Fibroblast of skin of right biceps (primary cell): Measurements from ENCODE around the gene NELL1.

ENCODE experiments used
- DNase-seq: peaks from one replicate; pipeline ENCODE4 v3.0.0-alpha.2; 2013

The NELL1 gene

GRCh38 chr11:20668844-20669819 is at the start of gene NELL1:
Gene NELL1 (plus strand): TSS chr11:20669586.
- DNase-seq = no peak

GRCh38 chr11:20620988-20621387 is 48.4 kb upstream of the NELL1 start:
- DNase-seq = no peak

- no peak for DNase-seq
Observed at GRCh38 chr11:20621679-20622078, 47.7 kb upstream of the NELL1 start.

GRCh38 chr11:20623252-20623651 is 46.1 kb upstream of the NELL1 start:
- no peak for DNase-seq

GRCh38 chr11:20626279-20626678 is 43.1 kb upstream of the NELL1 start:
- no peak for DNase-seq

GRCh38 chr11:20627026-20627425 is 42.4 kb upstream of the NELL1 start:
- no peak for DNase-seq

- no peak for DNase-seq
Observed at GRCh38 chr11:20627701-20628100, 41.7 kb upstream of the NELL1 start.

GRCh38 chr11:20631519-20632168 is 37.7 kb upstream of the NELL1 start:
- no peak for DNase-seq

GRCh38 chr11:20632169-20632532 is 37.2 kb upstream of the NELL1 start:
- no peak for DNase-seq

GRCh38 chr11:20634044-20634443 is 35.3 kb upstream of the NELL1 start:
- no peak for DNase-seq

- no peak for DNase-seq
Observed at GRCh38 chr11:20634781-20635180, 34.6 kb upstream of the NELL1 start.

GRCh38 chr11:20638074-20638473 is 31.3 kb upstream of the NELL1 start:
- no peak for DNase-seq

- DNase-seq = no peak
Observed at GRCh38 chr11:20639688-20640087, 29.7 kb upstream of the NELL1 start.

GRCh38 chr11:20640401-20640800 is 29.0 kb upstream of the NELL1 start:
- DNase-seq = no peak

GRCh38 chr11:20644360-20644759 is 25.0 kb upstream of the NELL1 start:
- DNase-seq = no peak

- peak; percentile 33 for DNase-seq
Observed at GRCh38 chr11:20647976-20648565, 21.3 kb upstream of the NELL1 start.

GRCh38 chr11:20652150-20652806 is 17.1 kb upstream of the NELL1 start:
- no peak for DNase-seq

- DNase-seq = no peak
Observed at GRCh38 chr11:20654038-20654437, 15.3 kb upstream of the NELL1 start.

- no peak for DNase-seq
Observed at GRCh38 chr11:20656901-20657300, 12.5 kb upstream of the NELL1 start.

- no peak for DNase-seq
Observed at GRCh38 chr11:20658135-20658534, 11.3 kb upstream of the NELL1 start.

GRCh38 chr11:20661445-20661844 is 7.9 kb upstream of the NELL1 start:
- DNase-seq = no peak

- no peak for DNase-seq
Observed at GRCh38 chr11:20661850-20662249, 7.5 kb upstream of the NELL1 start.

GRCh38 chr11:20668131-20668809 is 1.1 kb upstream of the NELL1 start:
- no peak for DNase-seq
